Endothelial cell of umbilical vein (primary cell): ENCODE measurements around the gene STAB1. TPM values are rescaled to one million over a fixed set of nuclear protein-coding genes. Genes with fewer than 3 reads are reported as not detected.

Experiments
- BruUV-seq: library from RNA; stranded (reverse); fragments of 400-500 nt; replicated peaks from 2 replicates; lab custom pipeline; 2021; lab: Mats Ljungman, UMichigan
- CTCF ChIA-PET: fragments of 300-600, 350-600 bp; sonication (Branson Sonifier 250); formaldehyde crosslinking; loops from one replicate; lab custom pipeline; 2021; ENCODE audit warnings: antibody characterized with exemption, inconsistent platforms; lab: Charles Lee
- POLR2A ChIA-PET: fragments of 300-600, 350-600 bp; sonication (Branson Sonifier 250); formaldehyde crosslinking; loops from one replicate; lab custom pipeline; 2021; ENCODE audit warnings: antibody characterized with exemption, inconsistent platforms; lab: Charles Lee
- DNase-seq: peaks from one replicate; pipeline ENCODE4 v3.0.0-alpha.2; 2011; ENCODE audit warnings: low read depth, low spot score
- FAIRE-seq: peaks from 2 replicates; lab custom pipeline; 2011; peaks lifted over from hg19 to GRCh38; lab: Jason Lieb, UNC
- H2AFZ ChIP-seq: 2 replicates; pipeline ENCODE4 v1.6.0; 2012; ENCODE audit warnings: low read depth, low read length, control low read depth, inconsistent platforms
- H3K27ac ChIP-seq: 2 replicates; pipeline ENCODE4 v1.5.1; 2011; ENCODE audit warnings: low read depth, mild to moderate bottlenecking, control low read depth, low read length, moderate library complexity; ENCODE audit not compliant: insufficient read depth
- H3K27me3 ChIP-seq, 2 experiments: 2 replicates each; pipeline versions ENCODE4 v1.6.0 to v1.6.1; 2011; ENCODE audit warnings: low read length in 2 of 2, mixed read lengths in 1 of 2; ENCODE audit not compliant: control insufficient read depth in 2 of 2, insufficient read depth in 2 of 2
- H3K36me3 ChIP-seq, 2 experiments: 2 replicates in 1 of 2; 3 replicates in 1 of 2; pipeline ENCODE4 v1.5.1; 2011; ENCODE audit warnings: low read length in 2 of 2, mild to moderate bottlenecking in 1 of 2, moderate library complexity in 1 of 2; ENCODE audit not compliant: control insufficient read depth in 2 of 2, insufficient read depth in 2 of 2; ENCODE audit errors: extremely low read depth in 1 of 2
- H3K4me1 ChIP-seq: 3 replicates; pipeline ENCODE4 v1.5.1; 2011; ENCODE audit warnings: mild to moderate bottlenecking, low read length; ENCODE audit not compliant: control insufficient read depth, insufficient read depth; ENCODE audit errors: extremely low read depth
- H3K4me2 ChIP-seq: 2 replicates; pipeline ENCODE4 v1.6.1; 2011; ENCODE audit warnings: low read length, control low read depth, mixed read lengths; ENCODE audit not compliant: insufficient read depth
- H3K4me3 ChIP-seq, 3 experiments: fragments of 200-600 bp in 1 of 3; sonication (generic), shearing (Covaris generic) in 1 of 3; replicated peaks in 1 of 3; 2 replicates each; pipeline ENCODE4 v1.5.1; 2011 to 2016; ENCODE audit warnings: control low read depth in 3 of 3, low read length in 3 of 3, mild to moderate bottlenecking in 2 of 3, inconsistent platforms in 1 of 3, low read depth in 1 of 3, moderate library complexity in 1 of 3; ENCODE audit not compliant: insufficient read depth in 1 of 3
- H3K79me2 ChIP-seq: 2 replicates; pipeline ENCODE4 v1.6.0; 2012; ENCODE audit warnings: low read length, inconsistent platforms; ENCODE audit not compliant: control insufficient read depth, insufficient read depth
- H3K9ac ChIP-seq: replicated peaks from 2 replicates; pipeline ENCODE3; 2011; ENCODE audit warnings: low read length, control low read depth; ENCODE audit not compliant: insufficient read depth; ENCODE audit errors: extremely low read depth
- H3K9me1 ChIP-seq: replicated peaks from 3 replicates; pipeline ENCODE4 v1.6.0; 2011; ENCODE audit warnings: mild to moderate bottlenecking, low read length; ENCODE audit not compliant: control insufficient read depth, insufficient read depth; ENCODE audit errors: extremely low read depth
- H3K9me3 ChIP-seq: replicated peaks from 2 replicates; pipeline ENCODE4 v1.5.1; 2012; ENCODE audit warnings: low read length, inconsistent platforms; ENCODE audit not compliant: control insufficient read depth, insufficient read depth
- H4K20me1 ChIP-seq: replicated peaks from 2 replicates; pipeline ENCODE3; 2011; ENCODE audit warnings: mild to moderate bottlenecking, low read length; ENCODE audit not compliant: control insufficient read depth, insufficient read depth; ENCODE audit errors: extremely low read depth
- EZH2 ChIP-seq: IDR thresholded peaks from 2 replicates; pipeline ENCODE4 v1.6.1; 2012; ENCODE audit warnings: borderline replicate concordance, low read depth, mild to moderate bottlenecking, moderate library complexity, low read length, inconsistent platforms; ENCODE audit not compliant: severe bottlenecking
- FOS ChIP-seq: IDR thresholded peaks from 2 replicates; pipeline ENCODE4 v1.6.1; 2011; ENCODE audit warnings: mild to moderate bottlenecking, low read length, moderate library complexity, borderline replicate concordance; ENCODE audit not compliant: insufficient read depth
- GATA2 ChIP-seq: IDR thresholded peaks from 2 replicates; pipeline ENCODE4 v1.7.0; 2011; ENCODE audit warnings: low read depth, mild to moderate bottlenecking, moderate library complexity, mixed read lengths, low read length; ENCODE audit not compliant: insufficient read length, insufficient read depth
- JUN ChIP-seq: IDR thresholded peaks from 2 replicates; pipeline ENCODE4 v1.6.1; 2011; ENCODE audit warnings: borderline replicate concordance, low read depth; ENCODE audit not compliant: insufficient read length, insufficient read depth
- MYC ChIP-seq: IDR thresholded peaks from one replicate; pipeline ENCODE4 v1.6.1; 2011; ENCODE audit warnings: mild to moderate bottlenecking, low read depth, low read length
- POLR2A ChIP-seq: IDR thresholded peaks from 2 replicates; pipeline ENCODE4 v1.6.1; 2012; ENCODE audit warnings: low read depth, mild to moderate bottlenecking, control low read depth, low read length
- POLR2AphosphoS5 ChIP-seq: IDR thresholded peaks from 2 replicates; pipeline ENCODE4 v1.6.1; 2012; ENCODE audit warnings: low read depth, mild to moderate bottlenecking, control low read depth, low read length, moderate library complexity; ENCODE audit not compliant: insufficient read depth
- dilution Hi-C: fragments of 300-500 bp; cut with MboI; formaldehyde crosslinking; loops from one replicate; pipeline ENCODE4 v1.15.0; 2019; ENCODE audit warnings: low sequenced_read_pairs; ENCODE audit not compliant: extremely low pct_ligation_motif_present
- intact Hi-C: fragments of 100-400 bp; cut with micrococcal nuclease; formaldehyde crosslinking; loops from one replicate; pipeline ENCODE4 v1.10.0; 2022
- polyA plus RNA-seq, 4 experiments: library from polyadenylated mRNA; depleted of rRNA in 3 of 4; stranded (reverse) in 3 of 4; unstranded in 1 of 4; fragments of >200 nt; gene quantifications; 2 replicates each; pipeline versions ENCODE4 v1.2.1 to v1.2.3, GENCODE V29; 2011 to 2012; ENCODE audit warnings: missing spikeins in 1 of 4
- total RNA-seq: library from RNA; stranded (reverse); gene quantifications from 2 replicates; pipeline ENCODE4 v1.2.3, GENCODE V29; 2021
- TF ChIP-seq, protein P1 (sequence below): IDR thresholded peaks from 2 replicates; pipeline ENCODE4 v1.6.1; 2011; ENCODE audit not compliant: insufficient read depth, insufficient read length
- TF ChIP-seq, protein P2 (sequence below), 2 donors: IDR thresholded peaks; 1 replicate in 1 of 2; 2 replicates in 1 of 2; pipeline ENCODE4 v1.5.1; 2011; ENCODE audit warnings: low read length in 2 of 2, mild to moderate bottlenecking in 2 of 2, moderate library complexity in 2 of 2, control low read depth in 1 of 2, inconsistent platforms in 1 of 2, low read depth in 1 of 2; ENCODE audit not compliant: insufficient read depth in 1 of 2; ENCODE audit errors: extremely low read depth in 1 of 2

Gene STAB1
- total and polyA plus RNA-seq, 2 donors (not counting 3 experiments of a cell fraction or from before 2014, with no cell fraction given), result 369 TPM

DNA sequence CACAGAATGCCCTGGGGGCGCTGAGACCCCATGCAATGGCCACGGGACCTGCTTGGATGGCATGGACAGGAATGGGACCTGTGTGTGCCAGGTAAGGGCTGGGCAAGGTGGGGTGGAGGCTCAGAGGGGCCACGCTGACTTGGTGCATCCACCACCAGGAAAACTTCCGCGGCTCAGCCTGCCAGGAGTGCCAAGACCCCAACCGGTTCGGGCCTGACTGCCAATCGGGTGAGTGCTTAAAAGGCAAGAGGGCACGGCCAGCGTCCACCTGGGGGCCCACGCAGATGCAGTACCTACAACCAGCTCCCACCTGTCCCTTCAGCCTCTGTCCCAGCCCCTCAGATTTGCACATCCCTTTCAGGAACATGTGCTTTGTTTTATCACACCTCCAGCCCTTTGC is 6.9 kb downstream of the STAB1 start:
- no peak overlapping the region for H3K4me3 ChIP-seq
- no peak overlapping the region for H3K4me2 ChIP-seq
- H3K27me3 ChIP-seq, result no peaks in the 10 kb centered on the region
- H3K79me2 ChIP-seq, result peaks cover 46% of the 10 kb centered on the region
- H2AFZ ChIP-seq, result no peak overlapping the region
- H3K9me3 ChIP-seq, result no peaks in the 10 kb centered on the region
- CTCF ChIA-PET, result no interaction called here
- FAIRE-seq, result no peak
- dilution Hi-C loops (no loop called here), intact Hi-C loops (no loop called here)
- no peak for TF ChIP-seq JUN
- no peak for TF ChIP-seq MYC
- TF ChIP-seq, protein P1, sequence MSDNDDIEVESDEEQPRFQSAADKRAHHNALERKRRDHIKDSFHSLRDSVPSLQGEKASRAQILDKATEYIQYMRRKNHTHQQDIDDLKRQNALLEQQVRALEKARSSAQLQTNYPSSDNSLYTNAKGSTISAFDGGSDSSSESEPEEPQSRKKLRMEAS, result no peak
- no peak for TF ChIP-seq EZH2
- no peak for TF ChIP-seq FOS
- TF ChIP-seq GATA2, result no peak
- TF ChIP-seq, protein P2, sequence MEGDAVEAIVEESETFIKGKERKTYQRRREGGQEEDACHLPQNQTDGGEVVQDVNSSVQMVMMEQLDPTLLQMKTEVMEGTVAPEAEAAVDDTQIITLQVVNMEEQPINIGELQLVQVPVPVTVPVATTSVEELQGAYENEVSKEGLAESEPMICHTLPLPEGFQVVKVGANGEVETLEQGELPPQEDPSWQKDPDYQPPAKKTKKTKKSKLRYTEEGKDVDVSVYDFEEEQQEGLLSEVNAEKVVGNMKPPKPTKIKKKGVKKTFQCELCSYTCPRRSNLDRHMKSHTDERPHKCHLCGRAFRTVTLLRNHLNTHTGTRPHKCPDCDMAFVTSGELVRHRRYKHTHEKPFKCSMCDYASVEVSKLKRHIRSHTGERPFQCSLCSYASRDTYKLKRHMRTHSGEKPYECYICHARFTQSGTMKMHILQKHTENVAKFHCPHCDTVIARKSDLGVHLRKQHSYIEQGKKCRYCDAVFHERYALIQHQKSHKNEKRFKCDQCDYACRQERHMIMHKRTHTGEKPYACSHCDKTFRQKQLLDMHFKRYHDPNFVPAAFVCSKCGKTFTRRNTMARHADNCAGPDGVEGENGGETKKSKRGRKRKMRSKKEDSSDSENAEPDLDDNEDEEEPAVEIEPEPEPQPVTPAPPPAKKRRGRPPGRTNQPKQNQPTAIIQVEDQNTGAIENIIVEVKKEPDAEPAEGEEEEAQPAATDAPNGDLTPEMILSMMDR (IDR thresholded peaks at IDR 0.05; ENCODE audit: extremely low read depth in 1 of 2, insufficient read depth in 1 of 2, low read depth in 1 of 2, low read length in 2 of 2), result no peak
- TF ChIP-seq POLR2A, result no peak
- TF ChIP-seq POLR2AphosphoS5, result no peak
- H3K27ac ChIP-seq, result no peak overlapping the region
- no peaks in the 10 kb centered on the region for H4K20me1 ChIP-seq
- H3K36me3 ChIP-seq, result peaks cover 21 to 51% of the 10 kb centered on the region in 2 experiments
- H3K4me1 ChIP-seq, result peaks cover 15% of the 10 kb centered on the region
- no peak overlapping the region for H3K9ac ChIP-seq
- POLR2A ChIA-PET, result no interaction called here
- DNase-seq, result no peak
- no TSS peak for BruUV-seq
- no peaks in the 10 kb centered on the region for H3K9me1 ChIP-seq
